ENCODE measurements around the gene GALNT7.

DNA sequence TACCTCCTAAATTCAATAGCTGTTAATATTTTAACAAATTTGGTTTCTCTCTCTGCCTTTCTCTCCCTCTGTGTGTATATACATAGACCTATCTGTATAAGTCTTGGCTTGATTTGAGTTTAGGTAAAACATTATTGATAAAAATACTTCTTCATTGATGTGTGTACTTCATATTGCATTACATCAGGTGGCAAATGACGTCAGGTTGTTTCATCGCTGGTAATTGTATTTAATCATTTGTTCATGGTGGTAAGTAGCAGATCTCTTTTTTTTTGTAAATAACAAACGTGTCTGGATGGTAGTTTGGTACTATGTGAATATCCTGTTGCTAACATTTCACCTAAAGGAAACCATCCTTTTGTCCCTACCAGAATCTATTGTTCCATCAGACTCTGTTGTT lies 55.1 kb downstream of the GALNT7 start:
- TF ChIP-seq, protein P1, sequence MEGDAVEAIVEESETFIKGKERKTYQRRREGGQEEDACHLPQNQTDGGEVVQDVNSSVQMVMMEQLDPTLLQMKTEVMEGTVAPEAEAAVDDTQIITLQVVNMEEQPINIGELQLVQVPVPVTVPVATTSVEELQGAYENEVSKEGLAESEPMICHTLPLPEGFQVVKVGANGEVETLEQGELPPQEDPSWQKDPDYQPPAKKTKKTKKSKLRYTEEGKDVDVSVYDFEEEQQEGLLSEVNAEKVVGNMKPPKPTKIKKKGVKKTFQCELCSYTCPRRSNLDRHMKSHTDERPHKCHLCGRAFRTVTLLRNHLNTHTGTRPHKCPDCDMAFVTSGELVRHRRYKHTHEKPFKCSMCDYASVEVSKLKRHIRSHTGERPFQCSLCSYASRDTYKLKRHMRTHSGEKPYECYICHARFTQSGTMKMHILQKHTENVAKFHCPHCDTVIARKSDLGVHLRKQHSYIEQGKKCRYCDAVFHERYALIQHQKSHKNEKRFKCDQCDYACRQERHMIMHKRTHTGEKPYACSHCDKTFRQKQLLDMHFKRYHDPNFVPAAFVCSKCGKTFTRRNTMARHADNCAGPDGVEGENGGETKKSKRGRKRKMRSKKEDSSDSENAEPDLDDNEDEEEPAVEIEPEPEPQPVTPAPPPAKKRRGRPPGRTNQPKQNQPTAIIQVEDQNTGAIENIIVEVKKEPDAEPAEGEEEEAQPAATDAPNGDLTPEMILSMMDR (IDR thresholded peaks at IDR 0.05; ENCODE audit: insufficient read depth, low read length, poor library complexity, severe bottlenecking), result no peak
- TF ChIP-seq EZH2phosphoT487 (conservative IDR thresholded peaks at IDR 0.05; ENCODE audit: low read length), result no peak

All from SU-DHL-6 (cell line).